Forelimb muscle (tissue), 1 donor: Measurements from ENCODE around the gene ATP6V1C2. TPM values are rescaled to one million over a fixed set of nuclear protein-coding genes. Genes with fewer than 3 reads are reported as not detected.

Experiments
- DNase-seq: peaks from one replicate; pipeline ENCODE4 v3.0.0-alpha.2; 2013; ENCODE audit warnings: low read depth
- polyA plus RNA-seq: library from polyadenylated mRNA; unstranded; fragments of 120-200 nt; gene quantifications from one replicate; pipeline ENCODE4 v1.2.1, GENCODE V29; 2013; ENCODE audit not compliant: insufficient read length

The ATP6V1C2 gene
- polyA plus RNA-seq, 1 donor: 3.3 TPM

DNA sequence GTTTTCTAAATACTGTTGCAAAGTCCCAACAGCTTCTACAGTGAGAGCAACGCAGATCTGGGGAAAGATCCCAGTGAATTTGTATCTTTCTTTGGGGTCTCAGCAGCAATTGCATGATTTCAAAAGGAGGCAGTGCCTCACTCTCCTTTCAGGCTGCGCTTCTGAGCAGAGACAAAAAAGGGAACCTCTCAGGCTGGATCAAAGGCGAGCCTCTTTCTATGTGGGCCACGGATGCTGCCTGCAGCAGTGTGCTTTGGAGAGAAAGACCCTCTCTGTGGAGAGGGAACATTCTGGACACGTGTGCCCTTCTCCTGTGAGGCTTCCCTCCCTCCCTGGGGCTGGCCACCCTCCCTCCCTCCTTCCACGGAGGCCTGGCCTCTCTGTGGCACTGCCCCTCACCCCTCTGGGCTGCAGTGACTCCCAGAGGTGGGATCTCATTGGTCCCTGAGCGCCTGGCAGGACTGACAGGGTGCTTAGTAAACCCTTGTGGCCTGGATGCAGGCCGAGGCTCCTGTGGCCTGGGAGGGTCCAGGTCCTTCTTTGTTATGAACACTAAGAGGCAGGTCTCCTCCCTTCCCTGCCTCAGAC is 112.7 kb downstream of the ATP6V1C2 start:
- DNase-seq: no peak

Other genes with a start within 250 kb of the ATP6V1C2 start
- 17.0 TPM for gene NOL10, start 31.7 kb upstream of the ATP6V1C2 start, polyA plus RNA-seq
- gene PDIA6, start 91.2 kb downstream of the ATP6V1C2 start, polyA plus RNA-seq: 111 TPM
- gene KCNF1, start 190.3 kb downstream of the ATP6V1C2 start, polyA plus RNA-seq: 3.8 TPM